GM12891 (cell line): ENCODE results near the gene LPCAT3.

Experiments
- PAX5 ChIP-seq: IDR thresholded peaks from 2 replicates; pipeline ENCODE4 v1.6.1; 2011; ENCODE audit warnings: low read length, moderate library complexity, mild to moderate bottlenecking; ENCODE audit not compliant: insufficient read depth, severe bottlenecking
- POLR2A ChIP-seq: IDR thresholded peaks from 2 replicates; pipeline ENCODE4 v1.6.1; 2011; ENCODE audit warnings: low read depth, low read length, control low read depth
- POLR2AphosphoS5 ChIP-seq: IDR thresholded peaks from 2 replicates; pipeline ENCODE4 v1.6.1; 2011; ENCODE audit warnings: low read depth, low read length, control low read depth
- POU2F2 ChIP-seq: IDR thresholded peaks from 2 replicates; pipeline ENCODE4 v1.6.1; 2011; ENCODE audit warnings: low read depth, mild to moderate bottlenecking, control low read depth, low read length, moderate library complexity
- TAF1 ChIP-seq: IDR thresholded peaks from 2 replicates; pipeline ENCODE4 v1.6.1; 2011; ENCODE audit warnings: low read depth, low read length, control low read depth

DNA sequence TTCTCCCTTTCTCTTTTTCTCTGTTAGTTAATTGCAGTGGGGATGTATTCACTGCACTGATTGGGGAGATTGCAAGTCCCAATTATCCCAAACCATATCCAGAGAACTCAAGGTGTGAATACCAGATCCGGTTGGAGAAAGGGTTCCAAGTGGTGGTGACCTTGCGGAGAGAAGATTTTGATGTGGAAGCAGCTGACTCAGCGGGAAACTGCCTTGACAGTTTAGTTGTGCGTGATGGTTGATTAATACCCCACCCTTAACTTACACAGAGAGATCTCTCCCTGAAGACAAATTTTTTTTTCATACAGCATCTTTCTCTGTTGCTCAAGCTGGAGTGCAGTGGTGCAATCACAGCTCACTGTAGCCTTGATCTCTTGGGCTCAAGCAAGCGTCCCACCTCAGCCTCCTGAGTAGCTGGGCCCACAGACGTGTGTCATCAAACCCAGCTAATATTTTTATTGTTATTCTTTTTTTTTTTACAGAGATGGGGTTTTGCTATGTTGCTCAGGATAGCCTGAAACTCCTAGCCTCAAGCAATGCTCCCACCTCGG is 46.9 kb upstream of the LPCAT3 start:
- TF ChIP-seq POLR2AphosphoS5 (no peak), TAF1 (no peak), POLR2A (no peak), PAX5 (no peak), POU2F2 (no peak)
